A673 (cell line): ENCODE results near the gene DYRK1A.

Experiments
- EZH2 ChIP-seq: fragments of 200-600 bp; sonication (generic); IDR thresholded peaks from 2 replicates; pipeline ENCODE4 v1.6.1; 2017; ENCODE audit warnings: borderline replicate concordance, low read depth, mild to moderate bottlenecking, mixed read lengths, antibody characterized with exemption, low read length; ENCODE audit not compliant: poor library complexity, severe bottlenecking
- TF ChIP-seq, protein P1 (sequence below): fragments of 300-800, 200-600 bp; sonication (generic); conservative IDR thresholded peaks from 2 replicates; pipeline ENCODE4 v1.5.1; 2017; ENCODE audit warnings: low read depth, mild to moderate bottlenecking, antibody characterized with exemption, low read length, moderate library complexity, mixed read lengths

- TF ChIP-seq, protein P1, sequence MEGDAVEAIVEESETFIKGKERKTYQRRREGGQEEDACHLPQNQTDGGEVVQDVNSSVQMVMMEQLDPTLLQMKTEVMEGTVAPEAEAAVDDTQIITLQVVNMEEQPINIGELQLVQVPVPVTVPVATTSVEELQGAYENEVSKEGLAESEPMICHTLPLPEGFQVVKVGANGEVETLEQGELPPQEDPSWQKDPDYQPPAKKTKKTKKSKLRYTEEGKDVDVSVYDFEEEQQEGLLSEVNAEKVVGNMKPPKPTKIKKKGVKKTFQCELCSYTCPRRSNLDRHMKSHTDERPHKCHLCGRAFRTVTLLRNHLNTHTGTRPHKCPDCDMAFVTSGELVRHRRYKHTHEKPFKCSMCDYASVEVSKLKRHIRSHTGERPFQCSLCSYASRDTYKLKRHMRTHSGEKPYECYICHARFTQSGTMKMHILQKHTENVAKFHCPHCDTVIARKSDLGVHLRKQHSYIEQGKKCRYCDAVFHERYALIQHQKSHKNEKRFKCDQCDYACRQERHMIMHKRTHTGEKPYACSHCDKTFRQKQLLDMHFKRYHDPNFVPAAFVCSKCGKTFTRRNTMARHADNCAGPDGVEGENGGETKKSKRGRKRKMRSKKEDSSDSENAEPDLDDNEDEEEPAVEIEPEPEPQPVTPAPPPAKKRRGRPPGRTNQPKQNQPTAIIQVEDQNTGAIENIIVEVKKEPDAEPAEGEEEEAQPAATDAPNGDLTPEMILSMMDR = no peak
- no peak for TF ChIP-seq EZH2
Measured at GRCh38 chr21:37366482-37367316, at the start of gene DYRK1A.
